HG03039 (cell line): Measurements from ENCODE around the gene SLCO3A1.

ENCODE experiments used
- ATAC-seq: cut with Tn5 transposase; IDR thresholded peaks from one replicate; pipeline ENCODE4 v1.9.1; 2021; ENCODE audit warnings: mild to moderate bottlenecking, moderate library complexity; ENCODE audit not compliant: unreplicated experiment

SLCO3A1 gene

DNA sequence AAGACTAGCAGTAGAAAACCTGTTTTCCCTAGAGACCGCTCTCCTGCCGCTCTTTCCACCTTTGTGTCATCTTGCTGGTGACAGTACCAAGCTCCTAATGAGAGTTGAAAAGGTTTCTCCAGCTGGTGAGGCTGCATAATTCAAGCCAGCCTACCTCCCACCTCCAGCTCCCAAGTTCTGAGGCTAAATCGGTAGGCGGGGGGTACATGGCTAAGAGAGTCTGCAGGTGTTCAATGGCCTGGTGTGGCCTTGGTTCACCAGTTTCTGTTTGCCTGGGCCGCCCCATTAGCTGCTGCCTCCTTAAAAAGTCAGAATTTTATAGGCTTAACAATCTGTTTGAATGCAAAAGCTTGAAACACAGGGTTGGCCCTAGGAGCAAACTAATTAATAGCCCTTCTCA, 262.8 kb downstream of the SLCO3A1 start:
- ATAC-seq: no peak

GRCh38 chr15:92117261-92117731, 263.8 kb downstream of the SLCO3A1 start:
- ATAC-seq: no peak

GRCh38 chr15:92118162-92118935, 264.8 kb downstream of the SLCO3A1 start:
- no peak for ATAC-seq

DNA sequence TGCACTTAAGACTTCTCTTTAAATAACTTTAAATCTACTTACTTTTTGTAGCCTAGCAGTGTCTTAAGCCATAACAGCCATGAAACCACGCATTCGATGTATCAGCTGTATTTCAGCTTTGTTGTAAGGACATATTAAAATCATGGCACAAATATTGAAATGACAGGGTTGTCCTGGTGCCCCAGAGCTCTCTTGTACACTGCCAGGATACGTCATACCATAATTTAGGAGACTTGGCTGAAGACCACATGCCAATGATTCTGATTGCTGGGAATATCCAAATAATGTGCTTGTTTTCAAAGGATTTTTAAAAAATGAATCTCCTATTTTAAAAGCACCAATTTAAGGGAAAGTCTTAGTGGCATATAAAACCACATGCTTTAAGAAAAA, 265.4 kb downstream of the SLCO3A1 start:
- no peak for ATAC-seq

- ATAC-seq: no peak
Observed at GRCh38 chr15:92120094-92120795, 266.7 kb downstream of the SLCO3A1 start.

DNA sequence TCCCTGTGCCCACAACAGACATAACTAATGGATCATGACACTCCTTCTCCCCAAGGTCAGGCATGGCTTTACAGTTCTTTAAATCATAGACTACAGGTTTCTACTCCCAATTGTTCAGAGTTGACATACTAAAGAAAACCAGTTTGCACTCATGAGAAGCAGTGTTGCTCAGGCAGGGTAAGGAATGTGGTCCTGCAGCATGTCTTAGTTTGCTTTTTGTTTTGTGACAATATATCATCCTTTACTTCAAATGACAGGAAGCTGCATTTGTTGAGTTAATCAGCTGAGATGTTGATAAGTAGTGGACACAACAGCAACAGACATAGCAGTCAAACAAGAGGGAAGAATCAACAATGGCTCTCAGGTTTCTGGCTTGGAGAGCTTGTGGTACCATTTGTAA, 267.5 kb downstream of the SLCO3A1 start:
- ATAC-seq: no peak

- no peak for ATAC-seq
Observed at GRCh38 chr15:92122259-92122658, 268.8 kb downstream of the SLCO3A1 start.

GRCh38 chr15:92123962-92124656, 270.6 kb downstream of the SLCO3A1 start:
- ATAC-seq: no peak

GRCh38 chr15:92124657-92125010, 271.1 kb downstream of the SLCO3A1 start:
- ATAC-seq: no peak

GRCh38 chr15:92128788-92129187, 275.3 kb downstream of the SLCO3A1 start:
- no peak for ATAC-seq

GRCh38 chr15:92130244-92130643, 276.7 kb downstream of the SLCO3A1 start:
- no peak for ATAC-seq

- ATAC-seq: no peak
Observed at GRCh38 chr15:92130906-92131305, 277.4 kb downstream of the SLCO3A1 start.

DNA sequence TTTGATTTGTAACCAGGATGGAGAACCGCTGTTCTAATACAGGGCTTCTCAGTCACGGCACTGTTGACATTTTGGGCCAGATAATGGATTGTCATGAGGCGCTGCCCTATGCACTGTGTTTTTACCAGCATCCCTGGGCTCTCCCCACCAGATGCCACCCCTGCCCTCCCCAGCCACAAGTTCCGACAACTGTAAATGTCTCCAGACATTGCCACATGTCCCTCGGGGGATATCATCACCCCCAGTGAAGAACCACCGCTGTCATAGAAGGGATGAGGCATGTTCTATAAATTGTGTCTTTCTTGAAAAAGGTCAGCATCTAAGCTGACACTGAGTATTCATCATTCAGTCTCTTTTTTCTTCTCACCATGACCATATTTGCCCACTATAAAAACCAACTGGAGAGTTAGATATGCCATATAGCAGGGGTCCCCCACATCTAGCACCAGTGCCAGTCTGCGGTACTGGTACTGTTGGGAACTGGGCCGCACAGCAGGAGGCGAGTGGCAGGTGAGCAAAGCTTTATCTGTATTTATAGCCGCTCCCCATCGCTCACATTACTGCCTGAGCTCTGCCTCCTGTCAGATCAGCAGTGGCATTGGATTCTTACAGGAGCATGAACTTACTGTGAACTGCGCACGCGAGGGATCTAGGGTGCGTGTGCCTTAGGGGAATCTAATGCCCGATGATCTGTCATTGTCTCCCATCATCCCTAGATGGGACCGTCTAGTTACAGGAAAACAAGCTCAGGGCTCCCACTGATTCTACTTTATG, 279.7 kb downstream of the SLCO3A1 start:
- no peak for ATAC-seq

GRCh38 chr15:92140796-92141195, 287.3 kb downstream of the SLCO3A1 start:
- no peak for ATAC-seq

- ATAC-seq: no peak
Observed at GRCh38 chr15:92141607-92142006, 288.1 kb downstream of the SLCO3A1 start.

GRCh38 chr15:92142242-92143232, 289.0 kb downstream of the SLCO3A1 start:
- no peak for ATAC-seq

GRCh38 chr15:92143765-92144164, 290.3 kb downstream of the SLCO3A1 start:
- no peak for ATAC-seq

DNA sequence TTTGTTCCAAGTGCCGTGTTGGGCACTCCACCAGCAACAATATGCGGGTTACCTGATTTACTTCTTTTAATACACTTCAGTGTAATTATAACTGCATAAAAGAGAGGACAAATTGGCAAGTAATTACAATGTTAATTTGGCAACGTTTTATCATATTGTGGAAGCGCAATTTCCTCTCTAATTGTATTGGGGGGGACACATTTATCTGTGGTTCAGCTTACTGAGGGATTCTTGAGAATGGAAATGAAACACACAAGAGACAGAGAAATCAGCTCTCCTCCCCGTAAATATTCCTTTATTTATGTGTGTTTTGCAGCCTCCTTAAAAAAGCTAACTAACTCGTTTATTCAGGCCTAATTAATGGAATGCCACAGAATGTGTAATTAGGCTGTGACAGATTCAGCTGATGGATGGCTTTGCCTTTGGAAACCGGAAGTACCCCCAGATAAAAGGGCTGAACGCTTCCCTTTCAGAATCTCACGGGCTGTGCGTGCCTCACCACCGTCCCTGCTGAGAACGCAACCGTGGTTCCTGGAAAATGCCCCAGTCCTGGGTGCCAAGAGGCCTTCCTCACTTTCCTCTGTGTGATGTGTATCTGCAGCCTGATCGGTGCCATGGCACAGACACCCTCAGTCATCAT, 293.1 kb downstream of the SLCO3A1 start:
- ATAC-seq: no peak

DNA sequence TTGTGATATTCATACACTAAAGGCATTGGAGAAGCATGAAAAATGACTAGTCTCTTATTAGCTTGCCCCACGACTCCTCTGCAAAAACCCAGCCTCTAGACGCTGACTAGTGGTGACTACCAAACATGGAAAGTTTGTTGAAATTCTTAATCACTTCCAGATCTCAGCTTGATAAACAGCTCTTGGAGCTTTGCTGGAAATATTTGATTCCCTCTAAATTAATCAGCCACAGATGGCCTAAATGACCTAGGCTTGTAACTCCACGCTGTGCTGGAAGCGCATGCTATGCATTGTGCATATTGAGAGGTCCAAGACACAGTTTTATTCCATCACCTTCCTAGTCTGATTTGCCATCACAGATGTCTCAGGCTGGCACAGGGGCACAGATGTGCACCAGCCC, 295.5 kb downstream of the SLCO3A1 start:
- ATAC-seq: no peak
